GM10266 (cell line): ENCODE measurements around the gene PIR.
A peak's percentile ranks its signal among the peaks of the same experiment; 100 is the strongest.

Experiments used
- DNase-seq: peaks from one replicate; pipeline ENCODE4 v3.0.0; 2012; ENCODE audit errors: extremely low spot score
- CTCF ChIP-seq: IDR thresholded peaks from 2 replicates; pipeline ENCODE4 v1.5.1; 2012; ENCODE audit warnings: mild to moderate bottlenecking, low read depth; ENCODE audit not compliant: control insufficient read depth, insufficient read depth; ENCODE audit errors: missing control alignments

The PIR gene

GRCh38 chrX:15504661-15505060 is 11.5 kb upstream of the PIR start:
- no peak for DNase-seq

GRCh38 chrX:15501506-15501905 is 8.4 kb upstream of the PIR start:
- no peak for DNase-seq
- TF ChIP-seq CTCF, result no peak

More at GRCh38 chrX:15504661-15505060, 11.5 kb upstream of the PIR start:
- no peak for TF ChIP-seq CTCF

- DNase-seq, result no peak
- no peak for TF ChIP-seq CTCF
These were observed 7.4 kb upstream of the PIR start, which contains the start of gene BMX for GRCh38 chrX:15500497-15500966. TSS of gene BMX (plus strand) at chrX:15500807. CDS start at chrX:15508354, 7,547 bp downstream.

- no peak for TF ChIP-seq CTCF
- no peak for DNase-seq
These were observed 6.8 kb upstream of the PIR start for GRCh38 chrX:15499976-15500375.

GRCh38 chrX:15498741-15499140 is 5.6 kb upstream of the PIR start:
- no peak for TF ChIP-seq CTCF
- DNase-seq, result no peak

GRCh38 chrX:15497865-15498264 is 4.7 kb upstream of the PIR start:
- DNase-seq, result peak; percentile 24
- peak; percentile 59 for TF ChIP-seq CTCF

- DNase-seq, result no peak
- no peak for TF ChIP-seq CTCF
These were observed 3.7 kb upstream of the PIR start for GRCh38 chrX:15496824-15497223.
